ENCODE results near the gene TP53RK.
A peak's percentile ranks its signal among the peaks of the same experiment; 100 is the strongest.
"Not testable (repeated sequence)": the region's sequence is repeated elsewhere in the genome, so short reads cannot be mapped to it uniquely, and the experiment has no call there.

TP53RK gene

GRCh38 chr20:46683939-46684750 lies 5.1 kb downstream of the TP53RK start:
- DNase-seq (ENCODE audit: low read depth in 2 of 3, low spot score in 1 of 3): no peak

GRCh38 chr20:46683668-46683938 lies 5.6 kb downstream of the TP53RK start:
- no peak for DNase-seq (ENCODE audit: low read depth in 2 of 3, low spot score in 1 of 3)

GRCh38 chr20:46683011-46683667 lies 6.1 kb downstream of the TP53RK start:
- no peak for DNase-seq (ENCODE audit: low read depth in 2 of 3, low spot score in 1 of 3)

- no peak for DNase-seq (ENCODE audit: low read depth in 2 of 3, low spot score in 1 of 3)
Measured at GRCh38 chr20:46682063-46682821, 7.0 kb downstream of the TP53RK start.

- DNase-seq (ENCODE audit: low read depth in 2 of 3, low spot score in 1 of 3): peak; percentile 48 to 81 (median 52)
Measured at GRCh38 chr20:46681032-46681854, 8.0 kb downstream of the TP53RK start.

GRCh38 chr20:46680684-46681031 lies 8.6 kb downstream of the TP53RK start:
- no peak for DNase-seq (ENCODE audit: low read depth in 2 of 3, low spot score in 1 of 3)

- no peak for DNase-seq (ENCODE audit: low read depth in 2 of 3, low spot score in 1 of 3)
Measured at GRCh38 chr20:46678516-46678915, 10.7 kb downstream of the TP53RK start.

GRCh38 chr20:46677608-46678007 lies 11.6 kb downstream of the TP53RK start:
- no peak for DNase-seq (ENCODE audit: low read depth in 2 of 3, low spot score in 1 of 3)

- DNase-seq (ENCODE audit: low read depth in 2 of 3, low spot score in 1 of 3): not testable (repeated sequence)
Measured at GRCh38 chr20:46676649-46677316, 12.5 kb downstream of the TP53RK start.

- no peak for DNase-seq (ENCODE audit: low read depth in 2 of 3, low spot score in 1 of 3)
Measured at GRCh38 chr20:46674253-46675083, 14.8 kb downstream of the TP53RK start.

- DNase-seq (ENCODE audit: low read depth in 2 of 3, low spot score in 1 of 3): no peak
Measured at GRCh38 chr20:46673394-46674252, 15.6 kb downstream of the TP53RK start.

GRCh38 chr20:46672543-46673148 lies 16.6 kb downstream of the TP53RK start:
- no peak for DNase-seq (ENCODE audit: low read depth in 2 of 3, low spot score in 1 of 3)

GRCh38 chr20:46671866-46672542 lies 17.2 kb downstream of the TP53RK start:
- no peak for DNase-seq (ENCODE audit: low read depth in 2 of 3, low spot score in 1 of 3)

- DNase-seq (ENCODE audit: low read depth in 2 of 3, low spot score in 1 of 3): no peak
Measured at GRCh38 chr20:46670585-46671584, 18.4 kb downstream of the TP53RK start.

- DNase-seq (ENCODE audit: low read depth in 2 of 3, low spot score in 1 of 3): no peak
Measured at GRCh38 chr20:46670228-46670584, 19.0 kb downstream of the TP53RK start.

GRCh38 chr20:46666818-46667515 lies 22.3 kb downstream of the TP53RK start:
- DNase-seq (ENCODE audit: low read depth in 2 of 3, low spot score in 1 of 3): no peak

Data from stimulated activated CD4-positive, alpha-beta T cell treated with anti-CD3 and anti-CD28 coated beads, Interleukin-12 subunit alpha, Interleukin-12 subunit beta, amount 100 ng/mL, for 48 hours (primary cell).